H1 (cell line): Measurements from ENCODE around the gene NFIC. TPM values are rescaled to one million over a fixed set of nuclear protein-coding genes. Genes with fewer than 3 reads are reported as not detected.

Experiments
- CTCF ChIA-PET: fragments of 300-600 bp; sonication (Branson Sonifier 250); formaldehyde crosslinking; loops from one replicate; lab custom pipeline; 2021; ENCODE audit not compliant: partially characterized antibody; lab: Charles Lee
- POLR2A ChIA-PET: fragments of 300-600 bp; sonication (Branson Sonifier 250); formaldehyde crosslinking; loops from one replicate; lab custom pipeline; 2021; ENCODE audit warnings: inconsistent platforms; ENCODE audit not compliant: partially characterized antibody; lab: Charles Lee
- DNase-seq, 2 experiments: peaks; one replicate each; pipeline versions ENCODE4 v3.0.0 to v3.0.0-alpha.2; 2010 to 2022; ENCODE audit warnings: low spot score in 2 of 2, low read depth in 1 of 2, mixed read lengths in 1 of 2
- FAIRE-seq: peaks from 2 replicates; lab custom pipeline; 2011; peaks lifted over from hg19 to GRCh38; lab: Jason Lieb, UNC
- H2AFZ ChIP-seq: 2 replicates; pipeline ENCODE4 v1.8.1; 2012; ENCODE audit warnings: low read length, inconsistent platforms
- H2AK5ac ChIP-seq: 2 replicates; pipeline ENCODE4 v1.6.1; 2013; ENCODE audit warnings: low read depth, low read length
- H2BK120ac ChIP-seq: replicated peaks from 2 replicates; pipeline ENCODE3; 2013; ENCODE audit warnings: low read depth, low read length, inconsistent platforms
- H2BK12ac ChIP-seq: 2 replicates; pipeline ENCODE4 v1.6.1; 2013; ENCODE audit warnings: low read depth, low read length
- H2BK15ac ChIP-seq: 2 replicates; pipeline ENCODE4 v1.6.1; 2013; ENCODE audit warnings: low read length
- H2BK20ac ChIP-seq: 2 replicates; pipeline ENCODE4 v1.6.1; 2013; ENCODE audit warnings: low read length
- H2BK5ac ChIP-seq: 2 replicates; pipeline ENCODE4 v1.6.1; 2013; ENCODE audit warnings: low read depth, low read length
- H3K14ac ChIP-seq: 2 replicates; pipeline ENCODE4 v1.6.1; 2013; ENCODE audit warnings: inconsistent platforms; ENCODE audit not compliant: insufficient read length
- H3K18ac ChIP-seq: 2 replicates; pipeline ENCODE4 v1.6.1; 2013; ENCODE audit warnings: low read length; ENCODE audit errors: extremely low read depth
- H3K23ac ChIP-seq: 2 replicates; pipeline ENCODE4 v1.6.1; 2013; ENCODE audit warnings: inconsistent platforms; ENCODE audit not compliant: insufficient read length
- H3K23me2 ChIP-seq: 2 replicates; pipeline ENCODE4 v1.6.1; 2013; ENCODE audit warnings: low read depth, low read length
- H3K27ac ChIP-seq: 2 replicates; pipeline ENCODE4 v1.6.1; 2011; ENCODE audit warnings: low read depth, low read length, inconsistent platforms
- H3K27me3 ChIP-seq, 4 experiments: replicated peaks in 1 of 4; 1 replicate in 1 of 4; 2 replicates in 3 of 4; pipeline versions ENCODE4 v1.6.1 to v1.8.1; 2011 to 2013; ENCODE audit warnings: low read length in 3 of 4, mild to moderate bottlenecking in 3 of 4, inconsistent platforms in 2 of 4, mixed read lengths in 2 of 4, moderate library complexity in 1 of 4; ENCODE audit not compliant: control insufficient read depth in 3 of 4, insufficient read depth in 3 of 4; ENCODE audit errors: extremely low read depth in 1 of 4
- H3K36me3 ChIP-seq, 4 experiments: 2 replicates each; pipeline versions ENCODE4 v1.6.1 to v1.8.1; 2011 to 2013; ENCODE audit warnings: mild to moderate bottlenecking in 4 of 4, low read length in 3 of 4, moderate library complexity in 2 of 4, control low read depth in 1 of 4, inconsistent platforms in 1 of 4; ENCODE audit not compliant: insufficient read depth in 4 of 4, control insufficient read depth in 2 of 4
- H3K4ac ChIP-seq: replicated peaks from 2 replicates; pipeline ENCODE3; 2013; ENCODE audit warnings: low read length, low read depth, mixed read lengths, inconsistent platforms; ENCODE audit not compliant: insufficient read length
- H3K4me1 ChIP-seq, 4 experiments: replicated peaks in 1 of 4; 1 replicate in 1 of 4; 2 replicates in 3 of 4; pipeline versions ENCODE4 v1.6.1 to v1.8.1; 2011 to 2013; ENCODE audit warnings: low read length in 3 of 4, inconsistent platforms in 2 of 4, mixed read lengths in 1 of 4; ENCODE audit not compliant: insufficient read depth in 4 of 4, control insufficient read depth in 3 of 4
- H3K4me2 ChIP-seq, 2 experiments: 2 replicates each; pipeline versions ENCODE4 v1.6.1 to v1.8.1; 2011 to 2013; ENCODE audit warnings: low read depth in 2 of 2, low read length in 2 of 2, control low read depth in 1 of 2, inconsistent platforms in 1 of 2, mild to moderate bottlenecking in 1 of 2; ENCODE audit not compliant: insufficient read depth in 1 of 2
- H3K4me3 ChIP-seq, 4 experiments: fragments of 200-600, 300-600 bp in 1 of 4; sonication (generic), shearing (Covaris generic), sonication (Bioruptor Twin) in 1 of 4; 2 replicates each; pipeline versions ENCODE4 v1.5.1 to v1.8.1; 2011 to 2016; ENCODE audit warnings: low read length in 4 of 4, low read depth in 3 of 4, control low read depth in 2 of 4, inconsistent platforms in 2 of 4, mild to moderate bottlenecking in 2 of 4, mixed read lengths in 1 of 4, moderate library complexity in 1 of 4; ENCODE audit not compliant: insufficient read depth in 2 of 4; ENCODE audit errors: extremely low read depth in 1 of 4
- H3K56ac ChIP-seq: replicated peaks from 2 replicates; pipeline ENCODE3; 2013; ENCODE audit warnings: low read depth, mild to moderate bottlenecking, mixed read lengths, low read length, inconsistent platforms; ENCODE audit not compliant: insufficient read length
- H3K79me1 ChIP-seq: 2 replicates; pipeline ENCODE4 v1.6.1; 2013; ENCODE audit warnings: low read depth, low read length, control low read depth
- H3K79me2 ChIP-seq, 2 experiments: 2 replicates each; pipeline versions ENCODE4 v1.6.1 to v1.8.1; 2012 to 2013; ENCODE audit warnings: low read length in 2 of 2, mild to moderate bottlenecking in 2 of 2, inconsistent platforms in 1 of 2; ENCODE audit not compliant: insufficient read depth in 2 of 2, control insufficient read depth in 1 of 2
- H3K9ac ChIP-seq, 4 experiments: replicated peaks in 1 of 4; 1 replicate in 1 of 4; 2 replicates in 3 of 4; pipeline versions ENCODE4 v1.6.1 to v1.8.1; 2011 to 2013; ENCODE audit warnings: low read depth in 3 of 4, low read length in 3 of 4, control low read depth in 2 of 4, mild to moderate bottlenecking in 2 of 4, moderate library complexity in 2 of 4, inconsistent platforms in 1 of 4; ENCODE audit errors: extremely low read depth in 1 of 4
- H3K9me3 ChIP-seq, 2 experiments: 2 replicates each; pipeline versions ENCODE4 v1.6.1 to v1.8.1; 2012 to 2013; ENCODE audit warnings: mild to moderate bottlenecking in 2 of 2, moderate library complexity in 2 of 2, control low read depth in 1 of 2, inconsistent platforms in 1 of 2, low read depth in 1 of 2, low read length in 1 of 2, mixed read lengths in 1 of 2; ENCODE audit not compliant: insufficient read depth in 2 of 2
- H4K20me1 ChIP-seq, 2 experiments: replicated peaks in 1 of 2; 2 replicates each; pipeline versions ENCODE3 to v1.8.1; 2011 to 2013; ENCODE audit warnings: inconsistent platforms in 2 of 2, low read length in 2 of 2, mild to moderate bottlenecking in 1 of 2; ENCODE audit not compliant: insufficient read depth in 2 of 2, control insufficient read depth in 1 of 2
- H4K5ac ChIP-seq: 2 replicates; pipeline ENCODE4 v1.6.1; 2013; ENCODE audit warnings: low read length, low read depth, mixed read lengths, inconsistent platforms; ENCODE audit not compliant: insufficient read length
- H4K8ac ChIP-seq: 2 replicates; pipeline ENCODE4 v1.8.0; 2013; ENCODE audit warnings: mild to moderate bottlenecking, moderate library complexity, low read length, inconsistent platforms; ENCODE audit not compliant: insufficient read depth; ENCODE audit errors: extremely low read depth
- H4K91ac ChIP-seq: replicated peaks from 2 replicates; pipeline ENCODE3; 2013; ENCODE audit warnings: low read length, mixed read lengths, inconsistent platforms; ENCODE audit not compliant: insufficient read length
- SAP30 ChIP-seq: fragments of 300-600 bp; sonication (generic); IDR thresholded peaks from 2 replicates; pipeline ENCODE4 v1.7.1; 2012; ENCODE audit warnings: low read length, moderate library complexity, mild to moderate bottlenecking, inconsistent platforms; ENCODE audit not compliant: insufficient read depth, insufficient replicate concordance
- WGBS, 2 experiments: shearing (Covaris generic) in 1 of 2; methylation state at CpG; one replicate each; pipeline versions ENCODE4 v1.1.6 to v1.1.7; 2013 to 2015; ENCODE audit warnings: low lambda C conversion rate in 2 of 2, mixed read lengths in 2 of 2, inconsistent platforms in 1 of 2, low coverage in 1 of 2, missing lambda C conversion rate in 1 of 2; ENCODE audit not compliant: insufficient replicate concordance in 2 of 2, insufficient coverage in 1 of 2, insufficient read length in 1 of 2; ENCODE audit errors: extremely low coverage in 1 of 2, missing lambda C conversion rate in 1 of 2; 5-methylcytosine and 5-hydroxymethylcytosine counted together
- polyA plus RNA-seq, 7 experiments: library from polyadenylated mRNA; depleted of rRNA in 3 of 7; stranded (reverse) in 5 of 7; unstranded in 2 of 7; fragments of >200 nt in 5 of 7; fragments of 200-250 nt in 2 of 7; gene quantifications; 1 replicate in 5 of 7; 2 replicates in 1 of 7; 4 replicates in 1 of 7; pipeline versions ENCODE4 v1.2.1 to v1.2.3, GENCODE V29; 2011 to 2013; ENCODE audit warnings: missing spikeins in 2 of 7, mixed read lengths in 2 of 7
- total RNA-seq: library from RNA; stranded (reverse); fragmentation: NEBNext Ultra II Directional; extraction: Animal tissue kit (Norgen Biotek cat#: 25700); gene quantifications from 2 replicates; pipeline ENCODE4 v1.2.1, GENCODE V29; 2021

Gene NFIC
- total and polyA plus RNA-seq, 2 of the 8 experiments (the other 6 are each of a cell fraction or from before 2014, with no cell fraction given) = 0.56 to 3.2 TPM

DNA sequence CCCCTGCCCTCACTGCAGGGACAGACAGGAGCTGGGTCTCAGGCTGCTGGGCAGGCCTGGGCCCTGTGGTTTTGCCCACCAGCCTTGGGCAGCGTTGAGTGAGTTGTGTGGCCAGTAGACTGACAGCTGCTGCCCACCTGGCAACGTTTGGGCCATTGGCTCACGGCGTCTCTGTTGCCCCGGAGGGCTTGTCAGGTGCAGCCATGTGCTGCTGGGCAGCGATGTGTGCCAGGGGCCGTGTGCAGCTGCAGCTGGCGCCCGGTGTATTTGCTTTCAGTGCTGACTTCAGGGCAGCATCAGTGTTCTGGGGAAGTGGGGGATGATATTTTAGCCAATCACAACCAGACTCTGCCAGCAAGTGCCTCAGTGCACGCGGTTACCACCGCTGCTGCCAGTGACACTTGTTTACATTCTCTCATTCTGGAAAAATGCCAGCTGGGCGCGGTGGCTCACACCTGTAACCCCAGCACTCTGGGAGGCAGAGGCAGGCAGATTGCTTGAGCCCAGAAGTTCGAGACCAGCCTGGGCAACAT, 150.4 kb downstream of the NFIC start:
- no peaks in the 10 kb centered on the region for H3K23me2 ChIP-seq
- H3K4ac ChIP-seq = no peak overlapping the region
- H4K8ac ChIP-seq = no peak overlapping the region; the same call in 1 of the 2 replicates
- peak overlapping the region; percentile 88 for H2BK5ac ChIP-seq
- H4K91ac ChIP-seq = peak overlapping the region; percentile 80
- CTCF ChIA-PET = interaction anchor here (0.8 to 5.4 kb wide), 8 partner anchors 10 to 192 kb away, joined by 3 to 28 read pairs (median 4); no protein-coding TSS in a partner anchor
- peak overlapping the region; percentile 61; the same call in 1 of the 2 replicates for H2AK5ac ChIP-seq
- no peak for TF ChIP-seq SAP30
- no peaks in the 10 kb centered on the region for H3K36me3 ChIP-seq
- no peak overlapping the region for H4K5ac ChIP-seq
- H3K79me1 ChIP-seq = peaks cover 21% of the 10 kb centered on the region
- H3K27me3 ChIP-seq = no peaks in the 10 kb centered on the region
- H3K79me2 ChIP-seq = peaks cover 0 to 72% of the 10 kb centered on the region in 2 experiments; a peak in 3 of 4 replicates
- peaks cover 0 to 29% (median 20%) of the 10 kb centered on the region in 4 experiments; a peak in 6 of 7 replicates for H3K4me1 ChIP-seq
- POLR2A ChIA-PET = interaction anchor here (1.0 to 2.3 kb wide), 3 partner anchors 11 to 43 kb away, joined by 4 to 7 read pairs (median 5); no protein-coding TSS in a partner anchor
- H3K14ac ChIP-seq = no peak overlapping the region
- no peak overlapping the region for H3K9ac ChIP-seq
- H3K23ac ChIP-seq = no peak overlapping the region
- H3K56ac ChIP-seq = no peak overlapping the region
- H3K27ac ChIP-seq = no peak overlapping the region
- H3K9me3 ChIP-seq = no peaks in the 10 kb centered on the region
- no peak for DNase-seq
- H2AFZ ChIP-seq = no peak overlapping the region
- no peak overlapping the region for H3K4me2 ChIP-seq
- peak overlapping the region; percentile 88; the same call in 1 of the 2 replicates for H2BK15ac ChIP-seq
- no peak for FAIRE-seq
- H3K18ac ChIP-seq = no peak overlapping the region; the same call in 1 of the 2 replicates
- peak overlapping the region; percentile 61; the same call in 1 of the 2 replicates for H2BK20ac ChIP-seq
- 93% methylated on average over 15 of the region's 15 CpGs; no CpG with 5 or more reads in 1 of the 2 experiments for WGBS, 2 experiments
- H4K20me1 ChIP-seq = peaks cover 4 to 17% of the 10 kb centered on the region in 2 experiments
- H2BK12ac ChIP-seq = peak overlapping the region; percentile 43; the same call in 1 of the 2 replicates
- H3K4me3 ChIP-seq = no peak overlapping the region
- no peak overlapping the region for H2BK120ac ChIP-seq
